Pulmonary artery endothelial cell (primary cell): ENCODE data around the gene MEGF11. TPM values are rescaled to one million over a fixed set of nuclear protein-coding genes. Genes with fewer than 3 reads are reported as not detected.

Experiments
- DNase-seq: peaks from one replicate; pipeline ENCODE4 v3.0.0-alpha.2; 2011; ENCODE audit warnings: low read depth, low spot score
- total RNA-seq: library from RNA; depleted of rRNA; stranded (reverse); fragments of >200 nt; gene quantifications from 2 replicates; pipeline ENCODE4 v1.2.3, GENCODE V29; 2014

The MEGF11 gene
- total RNA-seq, 1 donor from 2014 or later: under 0.01 TPM

GRCh38 chr15:66036859-66037258 is 216.7 kb downstream of the MEGF11 start:
- DNase-seq: no peak

- no peak for DNase-seq
Observed at GRCh38 chr15:66035901-66036300, 217.6 kb downstream of the MEGF11 start.

GRCh38 chr15:66033143-66033542 is 220.4 kb downstream of the MEGF11 start:
- DNase-seq: no peak

- no peak for DNase-seq
Observed at GRCh38 chr15:66032006-66032405, 221.5 kb downstream of the MEGF11 start.

GRCh38 chr15:66030650-66031049 is 222.9 kb downstream of the MEGF11 start:
- no peak for DNase-seq

GRCh38 chr15:66029650-66030049 is 223.9 kb downstream of the MEGF11 start:
- DNase-seq: no peak

GRCh38 chr15:66027268-66027805 is 226.2 kb downstream of the MEGF11 start:
- no peak for DNase-seq

- DNase-seq: no peak
Observed at GRCh38 chr15:66025972-66026371, 227.6 kb downstream of the MEGF11 start.

GRCh38 chr15:66025015-66025452 is 228.5 kb downstream of the MEGF11 start:
- DNase-seq: no peak

- DNase-seq: no peak
Observed at GRCh38 chr15:66024116-66024515, 229.4 kb downstream of the MEGF11 start.

GRCh38 chr15:66023311-66023972 is 230.1 kb downstream of the MEGF11 start:
- no peak for DNase-seq

GRCh38 chr15:66022163-66022525 is 231.4 kb downstream of the MEGF11 start:
- no peak for DNase-seq

- no peak for DNase-seq
Observed at GRCh38 chr15:66021496-66022162, 231.9 kb downstream of the MEGF11 start.

- DNase-seq: no peak
Observed at GRCh38 chr15:66019826-66020398, 233.6 kb downstream of the MEGF11 start.

GRCh38 chr15:66019368-66019767 is 234.2 kb downstream of the MEGF11 start:
- no peak for DNase-seq

GRCh38 chr15:66018488-66018797 is 235.1 kb downstream of the MEGF11 start:
- no peak for DNase-seq

GRCh38 chr15:66017792-66018487 is 235.6 kb downstream of the MEGF11 start:
- no peak for DNase-seq

GRCh38 chr15:66017000-66017399 is 236.6 kb downstream of the MEGF11 start:
- DNase-seq: no peak

GRCh38 chr15:66016199-66016598 is 237.4 kb downstream of the MEGF11 start:
- no peak for DNase-seq

- no peak for DNase-seq
Observed at GRCh38 chr15:66014635-66015182, 238.8 kb downstream of the MEGF11 start.

- DNase-seq: no peak
Observed at GRCh38 chr15:66014022-66014421, 239.5 kb downstream of the MEGF11 start.
